Measurements from ENCODE around the gene ZNF850.

Gene ZNF850

DNA sequence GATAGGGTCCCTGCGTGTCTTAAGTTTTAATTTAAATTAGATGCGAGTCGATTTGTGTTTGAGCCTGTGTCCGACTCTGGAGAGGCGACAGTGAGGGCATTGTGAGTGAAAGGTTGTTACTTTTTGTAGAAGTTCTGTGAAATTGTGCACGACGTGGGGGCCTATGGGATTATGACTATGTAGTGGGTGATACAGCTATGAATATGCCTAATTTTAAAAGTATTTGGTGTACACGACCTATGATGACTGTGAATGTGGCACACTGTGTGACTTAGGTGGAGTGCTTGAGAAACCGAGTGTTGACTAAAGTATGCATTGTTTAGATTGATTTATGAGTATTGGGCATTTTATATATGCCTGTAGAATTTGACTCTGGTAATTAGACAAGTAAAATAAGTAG, 84.5 kb downstream of the ZNF850 start:
- H3K4me1 ChIP-seq (ENCODE audit: control insufficient read depth in 2 of 2, insufficient read depth in 1 of 2, low read depth in 1 of 2, low read length in 2 of 2), result peaks cover 5 to 6% of the 10 kb centered on the region in 2 donors
- no peaks in the 10 kb centered on the region for H3K27me3 ChIP-seq (ENCODE audit: control insufficient read depth in 3 of 3, insufficient read depth in 3 of 3, low read depth in 1 of 3, low read length in 3 of 3)
- H2BK15ac ChIP-seq (ENCODE audit: low read length), result no peak overlapping the region
- no peak overlapping the region for H2BK120ac ChIP-seq (ENCODE audit: low read depth, low read length)
- H4K91ac ChIP-seq (ENCODE audit: low read depth, low read length, poor library complexity), result no peak overlapping the region
- no peak overlapping the region for H2BK12ac ChIP-seq (ENCODE audit: low read length)
- H3K23ac ChIP-seq (ENCODE audit: low read depth, low read length, poor library complexity), result no peak overlapping the region
- no peak overlapping the region for H4K8ac ChIP-seq (ENCODE audit: low read depth, low read length)
- WGBS, 2 donors (ENCODE audit: extremely low coverage in 2 of 2, insufficient read length in 2 of 2, insufficient replicate concordance in 1 of 2), result no CpG with 5 or more reads among the region's 9 CpGs
- H3K18ac ChIP-seq (ENCODE audit: low read length), result no peak overlapping the region
- no peak overlapping the region for H2BK5ac ChIP-seq (ENCODE audit: low read length)
- no peak overlapping the region for H3K27ac ChIP-seq (replicated peaks; ENCODE audit: low read length)
- peak overlapping the region; percentile 51 for H3K4me2 ChIP-seq (ENCODE audit: insufficient read depth, low read length, poor library complexity, severe bottlenecking)
- H3K4ac ChIP-seq (ENCODE audit: low read length), result no peak overlapping the region
- peaks cover 20 to 55% of the 10 kb centered on the region in 2 donors for H3K9me3 ChIP-seq (replicated peaks in 1 of 2; ENCODE audit: control insufficient read depth in 2 of 2, insufficient read depth in 1 of 2, low read depth in 1 of 2, low read length in 2 of 2)
- no peak for DNase-seq (ENCODE audit: low spot score)
- peaks cover 3% of the 10 kb centered on the region for H3K79me1 ChIP-seq (ENCODE audit: low read depth, low read length)
- peak overlapping the region; percentile 89 for H3K9ac ChIP-seq (ENCODE audit: low read depth, low read length, poor library complexity)
- H2AK5ac ChIP-seq (ENCODE audit: low read depth, low read length), result no peak overlapping the region
- peaks cover 27 to 50% of the 10 kb centered on the region in 2 donors for H3K36me3 ChIP-seq (replicated peaks in 1 of 2; ENCODE audit: control insufficient read depth in 2 of 2, insufficient read depth in 2 of 2, low read length in 2 of 2)
- peak overlapping the region; percentile 39 for H3K14ac ChIP-seq (ENCODE audit: low read length)
- peak overlapping the region; percentile 63 to 96 for H3K4me3 ChIP-seq (ENCODE audit: low read length in 2 of 2)
- peak overlapping the region; percentile 88 for H2AFZ ChIP-seq (ENCODE audit: low read length)

- peak within 1 kb of the TSS; percentile 39 for H3K14ac ChIP-seq (ENCODE audit: low read length)
- H2AK5ac ChIP-seq (ENCODE audit: low read depth, low read length), result no peak within 1 kb of the TSS
- WGBS, 2 donors (ENCODE audit: extremely low coverage in 2 of 2, insufficient read length in 2 of 2, insufficient replicate concordance in 1 of 2), result no CpG with 5 or more reads among the region's 69 CpGs
Measured at GRCh38 chr19:36687214-36688056, 85.2 kb downstream of the ZNF850 start, which contains the start of gene ZNF567. Gene ZNF567, plus strand, starts transcription at chr19:36687612. Its CDS starts 7,256 bp downstream, at chr19:36694868.

GRCh38 chr19:36686365-36687213, 86.0 kb downstream of the ZNF850 start:
- no peak for DNase-seq (ENCODE audit: low spot score)
- Histone ChIP-seq H2BK120ac (ENCODE audit: low read depth, low read length) (no peak overlapping the region), H2BK5ac (ENCODE audit: low read length) (no peak overlapping the region), H2AFZ (ENCODE audit: low read length) (peak overlapping the region; percentile 88), H3K9me3 (replicated peaks in 1 of 2; ENCODE audit: control insufficient read depth in 2 of 2, insufficient read depth in 1 of 2, low read depth in 1 of 2, low read length in 2 of 2) (peaks cover 9 to 45% of the 10 kb centered on the region in 2 donors), H3K9ac (ENCODE audit: low read depth, low read length, poor library complexity) (peak overlapping the region; percentile 97), H3K36me3 (replicated peaks in 1 of 2; ENCODE audit: control insufficient read depth in 2 of 2, insufficient read depth in 2 of 2, low read length in 2 of 2) (peaks cover 14 to 43% of the 10 kb centered on the region in 2 donors), H3K4me1 (ENCODE audit: control insufficient read depth in 2 of 2, insufficient read depth in 1 of 2, low read depth in 1 of 2, low read length in 2 of 2) (peaks cover 5 to 6% of the 10 kb centered on the region in 2 donors), H3K4ac (ENCODE audit: low read length) (no peak overlapping the region), H3K4me2 (ENCODE audit: insufficient read depth, low read length, poor library complexity, severe bottlenecking) (peak overlapping the region; percentile 71), H3K79me1 (ENCODE audit: low read depth, low read length) (peaks cover 3% of the 10 kb centered on the region), H3K27me3 (ENCODE audit: control insufficient read depth in 3 of 3, insufficient read depth in 3 of 3, low read depth in 1 of 3, low read length in 3 of 3) (no peaks in the 10 kb centered on the region), H3K14ac (ENCODE audit: low read length) (no peak overlapping the region), H3K27ac (replicated peaks; ENCODE audit: low read length) (no peak overlapping the region), H3K4me3 (ENCODE audit: low read length in 2 of 2) (peak overlapping the region; percentile 63 to 97), H2AK5ac (ENCODE audit: low read depth, low read length) (no peak overlapping the region), H2BK15ac (ENCODE audit: low read length) (no peak overlapping the region), H3K23ac (ENCODE audit: low read depth, low read length, poor library complexity) (peak overlapping the region; percentile 93), H3K18ac (ENCODE audit: low read length) (peak overlapping the region; percentile 85), H4K91ac (ENCODE audit: low read depth, low read length, poor library complexity) (no peak overlapping the region), H2BK12ac (ENCODE audit: low read length) (peak overlapping the region; percentile 28), H4K8ac (ENCODE audit: low read depth, low read length) (no peak overlapping the region)
- WGBS, 2 donors (ENCODE audit: extremely low coverage in 2 of 2, insufficient read length in 2 of 2, insufficient replicate concordance in 1 of 2), result no CpG with 5 or more reads among the region's 20 CpGs

More at GRCh38 chr19:36687214-36688056, 85.2 kb downstream of the ZNF850 start, which contains the start of gene ZNF567:
- Histone ChIP-seq H3K4me3 (ENCODE audit: low read length in 2 of 2) (peak within 1 kb of the TSS; percentile 63 to 97), H2BK120ac (ENCODE audit: low read depth, low read length) (no peak within 1 kb of the TSS), H2AFZ (ENCODE audit: low read length) (peak within 1 kb of the TSS; percentile 88), H3K36me3 (replicated peaks in 1 of 2; ENCODE audit: control insufficient read depth in 2 of 2, insufficient read depth in 2 of 2, low read length in 2 of 2) (peaks cover 21 to 44% of the 10 kb centered on the region in 2 donors), H3K9me3 (replicated peaks in 1 of 2; ENCODE audit: control insufficient read depth in 2 of 2, insufficient read depth in 1 of 2, low read depth in 1 of 2, low read length in 2 of 2) (peaks cover 15 to 48% of the 10 kb centered on the region in 2 donors), H3K4ac (ENCODE audit: low read length) (no peak within 1 kb of the TSS), H2BK12ac (ENCODE audit: low read length) (peak within 1 kb of the TSS; percentile 28), H2BK15ac (ENCODE audit: low read length) (no peak within 1 kb of the TSS), H3K27ac (replicated peaks; ENCODE audit: low read length) (peak within 1 kb of the TSS; percentile 53), H3K4me1 (ENCODE audit: control insufficient read depth in 2 of 2, insufficient read depth in 1 of 2, low read depth in 1 of 2, low read length in 2 of 2) (peaks cover 5 to 6% of the 10 kb centered on the region in 2 donors), H2BK5ac (ENCODE audit: low read length) (no peak within 1 kb of the TSS), H4K91ac (ENCODE audit: low read depth, low read length, poor library complexity) (no peak within 1 kb of the TSS), H3K4me2 (ENCODE audit: insufficient read depth, low read length, poor library complexity, severe bottlenecking) (peak within 1 kb of the TSS; percentile 71), H3K79me1 (ENCODE audit: low read depth, low read length) (peaks cover 3% of the 10 kb centered on the region), H3K23ac (ENCODE audit: low read depth, low read length, poor library complexity) (peak within 1 kb of the TSS; percentile 93), H3K18ac (ENCODE audit: low read length) (peak within 1 kb of the TSS; percentile 92), H4K8ac (ENCODE audit: low read depth, low read length) (no peak within 1 kb of the TSS), H3K27me3 (ENCODE audit: control insufficient read depth in 3 of 3, insufficient read depth in 3 of 3, low read depth in 1 of 3, low read length in 3 of 3) (no peaks in the 10 kb centered on the region), H3K9ac (ENCODE audit: low read depth, low read length, poor library complexity) (peak within 1 kb of the TSS; percentile 97)
- DNase-seq (ENCODE audit: low spot score), result peak; percentile 95

Measured in neuronal stem cell (in vitro differentiated cells).